MCF 10A (cell line): Measurements from ENCODE around the gene ASAP3. TPM values are rescaled to one million over a fixed set of nuclear protein-coding genes. Genes with fewer than 3 reads are reported as not detected.

Experiments used
- BruUV-seq: library from RNA; stranded (reverse); fragments of 400-500 nt; replicated peaks from 2 replicates; lab custom pipeline; 2021; lab: Mats Ljungman, UMichigan
- CTCF ChIA-PET: fragments of 300-600 bp; sonication (Branson Sonifier 250); formaldehyde crosslinking; extraction: SDS; loops from one replicate; lab custom pipeline; 2021; ENCODE audit warnings: antibody characterized with exemption, inconsistent platforms; lab: Yijun Ruan, JAX
- POLR2A ChIA-PET: fragments of 300-600, 350-650 bp; sonication (Branson Sonifier 250); formaldehyde crosslinking; extraction: SDS; loops from one replicate; lab custom pipeline; 2020; ENCODE audit warnings: antibody characterized with exemption, inconsistent platforms; lab: Yijun Ruan, JAX
- DNase-seq: peaks from one replicate; pipeline ENCODE4 v3.0.0-alpha.2; 2018; ENCODE audit not compliant: unreplicated experiment
- H3K27ac Mint-ChIP-seq: one replicate; pipeline ENCODE4 v1.8.0; 2022; ENCODE audit warnings: mild to moderate bottlenecking, low read depth, mixed read lengths; ENCODE audit not compliant: unreplicated experiment
- H3K27me3 Mint-ChIP-seq: one replicate; pipeline ENCODE4 v1.8.0; 2022; ENCODE audit warnings: mixed read lengths; ENCODE audit not compliant: insufficient read depth, unreplicated experiment
- H3K36me3 Mint-ChIP-seq: one replicate; pipeline ENCODE4 v1.8.0; 2022; ENCODE audit warnings: mild to moderate bottlenecking, moderate library complexity, mixed read lengths; ENCODE audit not compliant: insufficient read depth, unreplicated experiment
- H3K4me1 Mint-ChIP-seq: one replicate; pipeline ENCODE4 v1.8.0; 2022; ENCODE audit warnings: mixed read lengths; ENCODE audit not compliant: insufficient read depth, unreplicated experiment
- H3K4me3 Mint-ChIP-seq: one replicate; pipeline ENCODE4 v1.8.0; 2022; ENCODE audit warnings: mild to moderate bottlenecking, moderate library complexity, mixed read lengths; ENCODE audit not compliant: unreplicated experiment
- H3K9me3 Mint-ChIP-seq: one replicate; pipeline ENCODE4 v1.8.0; 2022; ENCODE audit warnings: mixed read lengths; ENCODE audit not compliant: unreplicated experiment
- intact Hi-C: fragments of 100-400 bp; cut with micrococcal nuclease; formaldehyde crosslinking; loops from 2 replicates; pipeline ENCODE4 v1.14.1; 2022
- total RNA-seq: library from RNA; stranded (reverse); gene quantifications from 2 replicates; pipeline ENCODE4 v1.2.3, GENCODE V29; 2022
- TF ChIP-seq, protein P1 (sequence below): fragments of 200-600 bp; IDR thresholded peaks from one replicate; pipeline ENCODE4 v1.8.0; 2022; ENCODE audit warnings: antibody characterized with exemption, mild to moderate bottlenecking; ENCODE audit not compliant: unreplicated experiment

The ASAP3 gene
- total RNA-seq, 1 experiment from 2014 or later: 11.1 TPM

DNA sequence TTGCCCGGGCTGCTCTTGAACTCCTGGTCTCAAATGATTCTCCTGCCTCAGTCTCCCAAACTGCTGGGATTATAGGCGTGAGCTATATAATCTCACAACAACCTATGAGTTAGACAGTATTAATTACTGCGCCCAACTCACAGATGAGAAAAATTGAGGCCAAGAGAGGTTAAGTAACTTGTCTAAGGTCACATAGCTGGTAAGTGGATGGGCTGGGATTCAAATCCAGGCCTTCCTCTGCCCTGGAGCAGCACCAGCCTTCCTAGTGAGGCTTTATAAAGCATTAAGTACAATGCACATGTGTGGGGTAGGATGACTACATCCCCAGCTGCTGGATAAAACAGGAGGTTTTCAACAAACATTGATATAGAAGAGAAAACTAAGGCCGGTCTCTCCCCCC lies 31.9 kb upstream of the ASAP3 start:
- no peaks in the 10 kb centered on the region for H3K4me1 Mint-ChIP-seq
- ChIA-PET POLR2A (interaction anchor here (0.6 to 0.7 kb wide), 2 partner anchors 14 to 171 kb away, joined by 3 read pairs; no protein-coding TSS in a partner anchor), CTCF (interaction anchor here (0.6 to 3.4 kb wide), 7 partner anchors 12 to 112 kb away, joined by 3 to 23 read pairs (median 4); no protein-coding TSS in a partner anchor)
- no TSS peak for BruUV-seq
- no peak for DNase-seq
- no peaks in the 10 kb centered on the region for H3K9me3 Mint-ChIP-seq
- peaks cover 17% of the 10 kb centered on the region for H3K36me3 Mint-ChIP-seq
- intact Hi-C loops: no loop called here
- H3K27me3 Mint-ChIP-seq: no peaks in the 10 kb centered on the region
- no peak overlapping the region for H3K27ac Mint-ChIP-seq
- TF ChIP-seq, protein P1, sequence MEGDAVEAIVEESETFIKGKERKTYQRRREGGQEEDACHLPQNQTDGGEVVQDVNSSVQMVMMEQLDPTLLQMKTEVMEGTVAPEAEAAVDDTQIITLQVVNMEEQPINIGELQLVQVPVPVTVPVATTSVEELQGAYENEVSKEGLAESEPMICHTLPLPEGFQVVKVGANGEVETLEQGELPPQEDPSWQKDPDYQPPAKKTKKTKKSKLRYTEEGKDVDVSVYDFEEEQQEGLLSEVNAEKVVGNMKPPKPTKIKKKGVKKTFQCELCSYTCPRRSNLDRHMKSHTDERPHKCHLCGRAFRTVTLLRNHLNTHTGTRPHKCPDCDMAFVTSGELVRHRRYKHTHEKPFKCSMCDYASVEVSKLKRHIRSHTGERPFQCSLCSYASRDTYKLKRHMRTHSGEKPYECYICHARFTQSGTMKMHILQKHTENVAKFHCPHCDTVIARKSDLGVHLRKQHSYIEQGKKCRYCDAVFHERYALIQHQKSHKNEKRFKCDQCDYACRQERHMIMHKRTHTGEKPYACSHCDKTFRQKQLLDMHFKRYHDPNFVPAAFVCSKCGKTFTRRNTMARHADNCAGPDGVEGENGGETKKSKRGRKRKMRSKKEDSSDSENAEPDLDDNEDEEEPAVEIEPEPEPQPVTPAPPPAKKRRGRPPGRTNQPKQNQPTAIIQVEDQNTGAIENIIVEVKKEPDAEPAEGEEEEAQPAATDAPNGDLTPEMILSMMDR: no peak
- H3K4me3 Mint-ChIP-seq: no peak overlapping the region

DNA sequence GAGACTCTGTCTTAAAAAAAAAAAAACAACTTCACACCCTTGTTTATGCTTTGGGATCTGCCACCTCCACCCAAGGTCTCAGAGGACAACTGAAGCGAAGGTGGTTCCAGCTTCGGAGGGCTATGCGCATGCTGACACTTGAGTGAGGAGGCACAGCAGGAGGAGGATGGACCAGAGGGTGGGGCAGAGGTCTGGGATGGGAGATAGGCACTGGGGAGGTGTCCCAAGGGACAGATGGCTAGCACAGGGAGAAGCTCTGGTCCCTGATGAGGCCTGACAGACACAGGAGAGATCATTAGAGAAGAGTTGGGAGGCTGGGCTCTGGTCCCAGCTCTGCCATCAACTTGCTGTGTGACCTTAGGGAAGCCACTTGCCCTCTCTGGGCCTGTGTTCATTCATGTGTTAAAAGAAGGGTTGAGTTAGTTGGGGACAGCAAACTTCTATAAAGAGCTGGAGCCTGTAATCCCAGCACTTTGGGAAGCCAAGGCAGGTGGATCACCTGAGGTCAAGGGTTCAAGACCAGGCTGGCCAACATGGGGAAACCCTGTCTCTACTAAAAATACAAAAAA lies 30.2 kb upstream of the ASAP3 start:
- TF ChIP-seq, protein P1: no peak
- no TSS peak for BruUV-seq
- no peak overlapping the region for H3K27ac Mint-ChIP-seq
- H3K4me1 Mint-ChIP-seq: no peaks in the 10 kb centered on the region
- H3K27me3 Mint-ChIP-seq: no peaks in the 10 kb centered on the region
- ChIA-PET CTCF (interaction anchor here (0.7 to 3.4 kb wide), 5 partner anchors 14 to 25 kb away, joined by 3 to 23 read pairs (median 3); no protein-coding TSS in a partner anchor), POLR2A (interaction anchor here (1.2 kb wide), 1 partner anchor 11 kb away, joined by 3 read pairs; no protein-coding TSS in a partner anchor)
- no peaks in the 10 kb centered on the region for H3K9me3 Mint-ChIP-seq
- no peak overlapping the region for H3K4me3 Mint-ChIP-seq
- no peak for DNase-seq
- intact Hi-C loops: no loop called here
- peaks cover 17% of the 10 kb centered on the region for H3K36me3 Mint-ChIP-seq

DNA sequence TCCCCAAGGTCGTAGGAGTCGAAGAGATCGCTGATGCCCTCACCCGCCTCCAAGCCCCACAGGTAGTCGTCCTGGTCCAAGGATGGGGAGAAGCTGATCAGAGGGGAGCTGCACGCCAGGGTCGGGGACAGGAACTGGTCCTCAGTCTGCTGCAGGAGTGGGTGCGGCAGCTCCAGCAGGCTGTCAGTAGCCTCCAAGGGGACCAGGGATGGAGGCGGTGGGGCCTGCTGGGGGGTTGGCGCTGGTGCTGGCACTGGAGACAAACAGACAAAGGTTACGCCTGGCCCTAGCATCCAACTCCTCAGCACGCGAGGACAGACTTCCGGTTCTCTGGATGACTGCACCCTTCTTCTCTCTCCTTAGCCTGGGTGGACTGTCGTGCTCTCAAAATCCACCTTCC lies 25.9 kb upstream of the ASAP3 start:
- TF ChIP-seq, protein P1: no peak
- CTCF ChIA-PET: interaction anchor here (0.6 kb wide), 1 partner anchor 62 kb away, joined by 5 read pairs; no protein-coding TSS in a partner anchor
- POLR2A ChIA-PET: no interaction called here
- H3K9me3 Mint-ChIP-seq: no peaks in the 10 kb centered on the region
- H3K4me1 Mint-ChIP-seq: no peaks in the 10 kb centered on the region
- peaks cover 13% of the 10 kb centered on the region for H3K36me3 Mint-ChIP-seq
- H3K27me3 Mint-ChIP-seq: no peaks in the 10 kb centered on the region
- no TSS peak for BruUV-seq
- intact Hi-C loops: no loop called here
- H3K4me3 Mint-ChIP-seq: no peak overlapping the region
- no peak for DNase-seq
- no peak overlapping the region for H3K27ac Mint-ChIP-seq

DNA sequence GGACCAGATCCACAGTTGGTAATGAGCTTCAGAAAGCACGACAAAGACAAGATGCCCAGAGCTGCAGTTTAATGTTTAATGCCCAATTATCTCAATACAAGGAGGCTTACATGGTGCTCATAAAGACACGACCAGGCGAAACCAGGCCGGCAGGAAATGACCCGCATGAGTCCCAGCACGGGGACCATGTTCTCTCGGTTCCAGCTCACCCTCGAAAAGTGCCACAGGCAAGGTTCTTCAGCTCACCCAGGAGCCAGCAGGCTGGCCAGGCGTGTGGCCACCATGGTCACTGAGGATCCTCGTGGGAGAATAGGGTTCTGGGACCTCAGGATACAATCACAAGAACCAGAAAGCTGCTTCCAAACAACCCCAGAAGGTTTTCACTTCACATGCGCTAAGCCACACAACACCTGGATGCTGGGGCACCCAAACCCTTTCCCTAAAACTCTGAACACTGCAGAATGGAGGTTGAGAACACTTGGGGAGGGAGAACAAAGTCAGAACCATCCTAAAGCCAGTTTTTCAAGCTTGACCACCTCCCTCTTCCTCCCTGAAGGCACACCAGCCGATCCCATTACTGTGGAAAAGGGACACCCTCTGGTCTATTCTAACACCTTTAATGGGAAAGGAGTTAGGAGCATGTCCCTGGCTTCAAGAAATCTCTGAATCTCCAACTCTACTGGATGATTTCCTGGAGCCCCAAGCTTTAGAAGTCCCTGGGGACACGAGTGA lies 22.6 kb upstream of the ASAP3 start:
- no peaks in the 10 kb centered on the region for H3K9me3 Mint-ChIP-seq
- H3K4me3 Mint-ChIP-seq: no peak overlapping the region
- H3K27ac Mint-ChIP-seq: no peak overlapping the region
- DNase-seq: no peak
- H3K36me3 Mint-ChIP-seq: peaks cover under 1% of the 10 kb centered on the region
- no peaks in the 10 kb centered on the region for H3K27me3 Mint-ChIP-seq
- ChIA-PET CTCF (interaction anchor here (0.8 to 3.4 kb wide), 3 partner anchors 9 to 131 kb away, joined by 3 to 19 read pairs (median 3); no protein-coding TSS in a partner anchor), POLR2A (no interaction called here)
- TF ChIP-seq, protein P1: no peak
- BruUV-seq: no TSS peak
- intact Hi-C loops: no loop called here
- no peaks in the 10 kb centered on the region for H3K4me1 Mint-ChIP-seq
